ENCODE data around the gene ATOH8.

GRCh38 chr2:85741833-85742455, 11.8 kb upstream of the ATOH8 start:
- no peak for TF ChIP-seq CTCF (IDR thresholded peaks at IDR 0.05)
- no peak for TF ChIP-seq POLR2A (IDR thresholded peaks at IDR 0.05)

Data from heart left ventricle (tissue), 13 donors.